Stimulated activated naive CD8-positive, alpha-beta T cell treated with anti-CD3 and anti-CD28 coated beads, Interleukin-15, amount 100 ng/mL, for 72 hours (primary cell): ENCODE data around the gene ZNF576.
A peak's percentile ranks its signal among the peaks of the same experiment; 100 is the strongest.
"Not testable (repeated sequence)": the region's sequence is repeated elsewhere in the genome, so short reads cannot be mapped to it uniquely, and the experiment has no call there.

Source experiments
- ATAC-seq: fragments of 150-1000 bp; cut with Tn5 transposase; 2 replicates; pipeline ENCODE4 v1.10.0; 2021; ENCODE audit warnings: mild to moderate bottlenecking, moderate library complexity
- DNase-seq, 2 donors: peaks; one replicate each; pipeline ENCODE4 v3.0.0; 2021 to 2022
- H3K27ac Mint-ChIP-seq, 2 donors: one replicate each; pipeline ENCODE4 v1.8.0; 2022; ENCODE audit warnings: mild to moderate bottlenecking in 2 of 2, mixed read lengths in 2 of 2, moderate library complexity in 2 of 2
- H3K27me3 Mint-ChIP-seq: one replicate; pipeline ENCODE4 v1.8.0; 2022; ENCODE audit warnings: mixed read lengths
- H3K4me1 Mint-ChIP-seq: one replicate; pipeline ENCODE4 v1.8.0; 2022; ENCODE audit warnings: mild to moderate bottlenecking, mixed read lengths
- H3K4me3 Mint-ChIP-seq, 2 donors: one replicate each; pipeline ENCODE4 v1.8.0; 2022; ENCODE audit warnings: mild to moderate bottlenecking in 2 of 2, mixed read lengths in 2 of 2, moderate library complexity in 1 of 2
- H3K9me3 Mint-ChIP-seq, 2 donors: one replicate each; pipeline ENCODE4 v1.8.0; 2022; ENCODE audit warnings: mixed read lengths in 2 of 2

The ZNF576 gene

DNA sequence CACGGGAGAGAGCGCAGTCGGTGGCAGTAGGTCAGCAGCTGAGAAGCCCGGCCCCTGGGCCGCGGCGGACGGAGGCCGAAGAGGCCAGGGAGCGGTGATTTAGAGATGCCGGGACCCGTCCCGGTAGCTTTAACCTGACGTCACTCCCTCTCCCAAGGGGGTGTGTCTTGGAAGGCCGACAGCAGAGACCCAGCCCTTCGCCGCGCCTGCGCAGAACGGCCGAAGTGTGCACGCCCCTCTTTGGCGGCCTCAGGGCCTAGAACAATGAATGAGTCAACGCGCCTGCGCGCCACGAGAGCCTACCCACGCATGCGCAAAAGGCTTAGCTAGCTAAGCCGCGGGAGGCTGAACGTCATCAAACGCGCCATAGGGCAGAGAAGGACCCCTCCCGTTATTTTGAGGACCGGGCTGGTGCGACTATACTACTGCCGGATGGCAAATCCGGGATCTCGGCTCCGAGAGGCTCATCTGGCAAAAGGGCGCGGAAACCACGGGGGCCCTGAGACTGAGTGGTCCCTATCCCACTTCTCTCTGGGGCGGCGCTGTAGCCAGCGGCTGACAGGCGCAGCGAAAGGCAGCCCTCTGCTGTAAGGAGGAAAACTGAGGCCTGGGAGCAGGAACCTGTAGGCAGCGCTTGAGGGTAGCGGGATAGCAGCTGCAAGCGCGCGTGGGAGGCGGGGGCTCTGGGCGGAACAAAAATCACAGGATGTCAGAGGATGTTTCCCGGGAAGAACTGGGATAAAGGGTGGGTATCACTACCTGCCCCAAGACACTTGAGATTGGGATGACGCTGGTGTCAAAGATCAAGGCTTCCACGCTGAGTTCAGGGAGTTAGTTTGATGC is at the start of gene ZNF576, which contains the start of gene IRGQ:
Gene ZNF576, plus strand, starts transcription at position 597 of the 843 bp plus-strand sequence. CDS start 514 bp downstream, outside the sequence.
Gene IRGQ, minus strand, starts transcription at position 136 of the 843 bp plus-strand sequence. CDS start 796 bp downstream, outside the sequence.
- Mint-ChIP-seq H3K4me1 (peaks cover 58% of the 10 kb centered on the region), H3K4me3 (peak within 1 kb of the TSS; percentile 92 to 98)
- ATAC-seq, result peak; percentile 85

GRCh38 chr19:43547926-43548325 is 48.5 kb upstream of the ZNF576 start:
- not testable (repeated sequence) for H3K4me3 Mint-ChIP-seq, H3K27ac Mint-ChIP-seq, H3K27me3 Mint-ChIP-seq, H3K9me3 Mint-ChIP-seq, H3K4me1 Mint-ChIP-seq, DNase-seq
- ATAC-seq, result peak; percentile 40

More for the DNA sequence above, at the start of gene ZNF576, which contains the start of gene IRGQ:
- peak; percentile 100 for DNase-seq
- Mint-ChIP-seq H3K27ac (peak within 1 kb of the TSS; percentile 99 to 100), H3K27me3 (no peaks in the 10 kb centered on the region), H3K9me3 (no peaks in the 10 kb centered on the region)

- Mint-ChIP-seq H3K27me3 (no peaks in the 10 kb centered on the region), H3K4me3 (no peak overlapping the region), H3K4me1 (no peaks in the 10 kb centered on the region), H3K27ac (no peak overlapping the region), H3K9me3 (no peaks in the 10 kb centered on the region)
- ATAC-seq (no peak), DNase-seq (no peak)
These were observed 47.7 kb upstream of the ZNF576 start for GRCh38 chr19:43548706-43549105.

- no peaks in the 10 kb centered on the region for H3K27me3 Mint-ChIP-seq
- H3K4me1 Mint-ChIP-seq, result peaks cover 19% of the 10 kb centered on the region
- ATAC-seq (no peak), DNase-seq (no peak)
- H3K4me3 Mint-ChIP-seq, result no peak overlapping the region
- H3K9me3 Mint-ChIP-seq, result no peaks in the 10 kb centered on the region
- H3K27ac Mint-ChIP-seq, result no peak overlapping the region
These were observed 44.8 kb upstream of the ZNF576 start for GRCh38 chr19:43551399-43552197.

DNA sequence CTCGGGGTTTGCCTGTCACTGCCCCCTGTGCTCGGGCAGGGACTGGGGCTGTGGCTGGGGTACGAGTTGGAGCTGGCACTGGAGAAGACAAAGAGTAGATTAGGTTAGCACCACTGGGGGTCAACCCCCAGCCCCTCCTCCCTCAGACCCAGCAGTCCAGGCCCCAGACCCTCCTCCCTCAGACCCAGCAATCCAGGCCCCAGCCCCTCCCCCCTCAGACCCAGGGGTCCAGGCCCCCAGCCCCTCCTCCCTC is 44.3 kb upstream of the ZNF576 start:
- no peak for ATAC-seq
- Mint-ChIP-seq H3K27ac (no peak overlapping the region), H3K4me1 (peaks cover 19% of the 10 kb centered on the region), H3K9me3 (no peaks in the 10 kb centered on the region), H3K27me3 (no peaks in the 10 kb centered on the region), H3K4me3 (no peak overlapping the region)
- DNase-seq, result no peak

DNA sequence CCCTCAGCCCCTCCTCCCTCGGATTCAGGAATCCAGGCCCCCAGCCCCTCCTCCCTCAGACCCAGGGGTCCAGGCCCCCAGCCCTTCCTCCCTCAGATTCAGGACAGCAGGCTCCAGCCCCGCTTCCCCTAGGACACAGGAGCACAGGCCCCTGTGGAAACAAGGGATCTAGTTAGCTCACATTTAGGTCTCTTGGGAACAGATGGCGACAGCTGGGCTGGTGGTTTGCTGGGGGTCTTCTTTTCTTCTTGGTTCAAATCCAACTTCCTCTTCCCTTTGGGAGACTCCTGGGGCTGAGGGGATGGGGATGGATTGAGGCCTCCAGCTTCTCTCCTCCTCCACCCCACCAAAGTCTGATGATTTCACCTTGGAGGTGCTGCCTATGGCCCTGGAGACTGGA is 43.8 kb upstream of the ZNF576 start:
- Mint-ChIP-seq H3K4me3 (no peak overlapping the region), H3K27ac (peak overlapping the region in 1 of 2 donors; percentile 72), H3K9me3 (no peaks in the 10 kb centered on the region), H3K4me1 (peaks cover 19% of the 10 kb centered on the region), H3K27me3 (no peaks in the 10 kb centered on the region)
- no peak for ATAC-seq
- DNase-seq, result no peak

DNA sequence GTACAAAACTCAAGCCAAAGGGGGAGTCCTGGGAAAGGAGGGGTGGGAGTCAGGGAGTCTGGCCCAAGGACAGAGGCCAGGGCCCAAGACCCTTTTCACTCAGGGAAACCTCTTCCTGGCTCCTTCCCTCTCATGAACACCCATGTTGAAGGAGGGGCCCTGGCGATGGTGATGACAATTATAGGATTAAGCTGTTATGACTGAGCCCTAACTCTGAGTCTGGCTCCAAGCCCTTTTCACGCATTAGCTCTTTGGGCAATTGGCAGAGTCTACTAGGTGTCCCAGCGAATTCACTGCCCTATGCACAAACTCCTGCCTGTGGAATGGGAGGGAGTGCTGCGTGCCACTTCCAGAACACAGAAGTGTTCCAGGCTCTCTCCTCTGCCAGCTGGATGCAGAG is 42.7 kb upstream of the ZNF576 start:
- H3K27me3 Mint-ChIP-seq, result no peaks in the 10 kb centered on the region
- H3K4me1 Mint-ChIP-seq, result peaks cover 19% of the 10 kb centered on the region
- peak overlapping the region in 1 of 2 donors; percentile 69 for H3K27ac Mint-ChIP-seq

GRCh38 chr19:43554317-43554895 is 42.0 kb upstream of the ZNF576 start:
- Mint-ChIP-seq H3K4me1 (peaks cover 19% of the 10 kb centered on the region), H3K27me3 (no peaks in the 10 kb centered on the region), H3K4me3 (no peak overlapping the region), H3K9me3 (no peaks in the 10 kb centered on the region), H3K27ac (no peak overlapping the region)
- no peak for DNase-seq
- no peak for ATAC-seq

More for the DNA sequence above, 42.7 kb upstream of the ZNF576 start:
- DNase-seq (no peak), ATAC-seq (no peak)
- Mint-ChIP-seq H3K4me3 (no peak overlapping the region), H3K9me3 (no peaks in the 10 kb centered on the region)

DNA sequence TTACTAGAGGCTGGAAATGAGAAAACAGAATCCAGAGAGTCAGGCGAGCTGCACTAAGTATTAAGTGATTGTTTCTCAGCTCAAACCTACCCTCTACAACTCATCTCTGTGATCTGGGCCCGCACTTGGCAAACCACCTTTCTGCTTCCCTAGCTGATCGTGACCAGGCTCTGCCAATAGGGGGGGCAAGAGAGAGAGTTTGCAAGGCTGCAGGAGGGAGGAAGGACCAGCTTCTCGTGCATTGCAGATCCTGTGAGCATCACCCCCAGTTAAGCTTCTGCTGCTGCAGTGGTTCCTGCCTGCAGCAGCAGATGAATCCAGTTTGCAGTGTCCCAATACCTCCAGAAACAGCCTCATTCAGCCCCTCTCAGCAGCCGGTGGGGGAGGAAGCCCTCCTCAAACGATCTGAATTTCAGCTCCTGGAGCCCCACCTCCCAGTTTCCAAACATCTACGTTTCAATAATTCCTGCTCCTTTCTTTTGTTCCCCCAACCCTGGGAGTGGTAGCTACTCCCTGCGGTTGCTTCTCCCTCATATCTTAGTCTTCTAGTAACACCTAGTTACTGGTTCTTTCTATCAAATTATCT is 41.1 kb upstream of the ZNF576 start:
- ATAC-seq (peak; percentile 93), DNase-seq (peak; percentile 73 to 77)
- H3K27me3 Mint-ChIP-seq, result no peaks in the 10 kb centered on the region
- no peaks in the 10 kb centered on the region for H3K9me3 Mint-ChIP-seq
- H3K4me1 Mint-ChIP-seq, result peaks cover 22% of the 10 kb centered on the region
- peak overlapping the region in 1 of 2 donors; percentile 84 for H3K27ac Mint-ChIP-seq
- H3K4me3 Mint-ChIP-seq, result no peak overlapping the region

DNA sequence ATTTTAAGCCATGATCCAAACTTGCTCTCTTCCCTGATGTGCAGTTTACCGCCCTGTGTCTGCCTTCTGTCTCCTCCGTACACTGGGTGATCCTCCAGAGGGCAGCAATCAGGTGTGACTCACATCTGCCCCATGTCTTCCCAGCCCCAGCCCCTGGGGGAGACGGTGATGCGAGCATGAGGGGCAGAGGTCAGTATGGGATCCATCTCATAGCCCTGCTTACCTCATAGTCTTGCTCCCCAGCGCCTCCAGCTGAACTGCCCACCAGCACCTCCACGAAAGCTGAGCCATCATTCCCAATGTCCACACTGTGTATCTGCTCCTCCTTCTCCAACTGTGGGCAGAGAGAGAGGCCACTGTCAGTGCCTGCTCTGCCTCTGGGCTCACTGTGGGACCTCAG is 35.7 kb upstream of the ZNF576 start:
- Mint-ChIP-seq H3K4me1 (peaks cover 62% of the 10 kb centered on the region), H3K27ac (peak overlapping the region; percentile 77 to 81), H3K4me3 (peak overlapping the region in 1 of 2 donors; percentile 12), H3K27me3 (no peaks in the 10 kb centered on the region), H3K9me3 (no peaks in the 10 kb centered on the region)
- DNase-seq, result no peak
- ATAC-seq, result no peak

DNA sequence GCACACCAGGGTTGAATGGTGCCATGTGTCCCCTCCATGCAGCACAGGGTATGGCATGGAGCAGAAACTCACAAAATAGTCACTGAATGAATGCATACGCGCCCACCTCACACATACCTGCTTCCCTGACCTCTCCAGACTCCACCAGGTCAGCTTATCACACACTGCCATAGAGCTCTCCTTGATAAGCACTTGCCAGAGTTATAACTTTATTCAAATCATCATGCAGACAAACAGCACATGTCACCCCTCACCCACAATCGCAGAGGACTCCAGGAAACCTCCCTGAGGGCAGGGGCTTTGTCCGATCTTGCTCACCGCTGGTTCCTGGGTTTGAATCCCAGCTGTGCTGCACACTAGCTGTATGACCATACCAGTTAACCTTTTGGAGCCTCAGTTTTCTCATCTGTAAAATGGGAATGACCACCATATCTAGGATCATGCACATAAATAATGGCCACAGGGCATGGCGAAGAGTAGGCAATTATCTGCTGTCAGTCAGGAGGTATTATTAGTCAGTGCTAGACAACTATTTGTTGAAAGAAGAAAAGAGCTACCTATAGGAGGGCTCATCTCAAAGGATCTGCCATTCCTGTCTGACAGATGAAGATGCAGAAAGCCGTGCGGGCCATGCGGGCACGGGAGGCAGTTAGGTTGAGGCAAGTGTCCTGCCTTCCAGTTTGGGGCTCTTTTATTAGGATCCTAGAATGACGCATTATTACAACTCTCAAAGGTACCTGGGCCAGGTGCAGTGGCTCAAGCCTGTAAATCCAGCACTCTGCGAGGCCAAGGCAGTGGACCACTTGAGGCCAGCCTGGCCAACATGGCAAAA is 35.0 kb upstream of the ZNF576 start:
- ATAC-seq (no peak), DNase-seq (no peak)
- no peaks in the 10 kb centered on the region for H3K27me3 Mint-ChIP-seq
- peak overlapping the region; percentile 77 to 99 for H3K27ac Mint-ChIP-seq
- peak overlapping the region in 1 of 2 donors; percentile 73 for H3K4me3 Mint-ChIP-seq
- no peaks in the 10 kb centered on the region for H3K9me3 Mint-ChIP-seq
- H3K4me1 Mint-ChIP-seq, result peaks cover 57% of the 10 kb centered on the region

DNA sequence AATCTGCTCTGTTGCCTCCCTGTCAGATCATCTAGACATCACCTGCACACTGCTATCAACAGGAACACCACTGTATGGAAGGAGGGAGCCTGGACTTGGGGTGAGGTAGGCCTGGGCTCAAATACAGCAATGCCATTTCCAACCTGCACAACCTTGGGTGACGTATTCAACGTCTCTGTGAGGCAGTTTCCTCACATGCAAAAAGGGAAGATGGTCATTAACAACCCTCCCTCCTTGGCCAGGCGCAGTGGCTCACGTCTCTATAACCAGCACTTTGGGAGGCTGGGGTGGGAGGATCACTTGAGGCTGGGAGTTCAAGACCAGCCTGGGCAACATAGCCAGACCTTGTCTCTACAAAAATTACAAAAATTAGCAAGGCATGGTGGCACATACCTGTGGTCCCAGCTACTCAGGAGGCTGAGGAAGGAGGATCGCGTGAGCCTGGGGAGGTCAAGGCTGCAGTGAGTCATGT is 34.1 kb upstream of the ZNF576 start:
- Mint-ChIP-seq H3K27me3 (no peaks in the 10 kb centered on the region), H3K27ac (peak overlapping the region; percentile 96 to 99), H3K4me1 (peaks cover 64% of the 10 kb centered on the region), H3K4me3 (peak overlapping the region; percentile 70 to 73), H3K9me3 (no peaks in the 10 kb centered on the region)
- DNase-seq (no peak), ATAC-seq (no peak)

GRCh38 chr19:43562698-43563241 is 33.6 kb upstream of the ZNF576 start:
- peak; percentile 72 to 86 for DNase-seq

GRCh38 chr19:43563816-43564457 is 32.5 kb upstream of the ZNF576 start:
- ATAC-seq (no peak), DNase-seq (no peak)

More at GRCh38 chr19:43562698-43563241, 33.6 kb upstream of the ZNF576 start:
- H3K27ac Mint-ChIP-seq, result peak overlapping the region; percentile 96 to 99
- H3K27me3 Mint-ChIP-seq, result no peaks in the 10 kb centered on the region
- peak overlapping the region; percentile 70 to 73 for H3K4me3 Mint-ChIP-seq
- H3K4me1 Mint-ChIP-seq, result peaks cover 64% of the 10 kb centered on the region
- no peaks in the 10 kb centered on the region for H3K9me3 Mint-ChIP-seq
- peak; percentile 97 for ATAC-seq

More at GRCh38 chr19:43563816-43564457, 32.5 kb upstream of the ZNF576 start:
- H3K27ac Mint-ChIP-seq, result peak overlapping the region; percentile 9 to 29
- peaks cover 64% of the 10 kb centered on the region for H3K4me1 Mint-ChIP-seq
- peak overlapping the region; percentile 1 to 47 for H3K4me3 Mint-ChIP-seq
- H3K9me3 Mint-ChIP-seq, result no peaks in the 10 kb centered on the region
- H3K27me3 Mint-ChIP-seq, result no peaks in the 10 kb centered on the region
